ENCODE data around the gene ACACA. TPM values are rescaled to one million over a fixed set of nuclear protein-coding genes. Genes with fewer than 3 reads are reported as not detected.

ACACA gene
- total and polyA plus RNA-seq, 2 donors (not counting 3 experiments of a cell fraction or from before 2014, with no cell fraction given), result 55.3 to 124 TPM

- FAIRE-seq (no peak), DNase-seq (ENCODE audit: low read depth, low spot score) (peak; percentile 60)
- H3K36me3 ChIP-seq (ENCODE audit: control insufficient read depth in 2 of 2, extremely low read depth in 1 of 2, insufficient read depth in 2 of 2, low read length in 2 of 2), result peaks cover 3 to 7% of the 10 kb centered on the region in 2 experiments
- CTCF ChIA-PET, result interaction anchor here (1.9 kb wide), 1 partner anchor 19 kb away, joined by 4 read pairs; no protein-coding TSS in a partner anchor
- no peak overlapping the region for H2AFZ ChIP-seq (ENCODE audit: low read depth, low read length)
- H3K4me1 ChIP-seq (ENCODE audit: control insufficient read depth, extremely low read depth, insufficient read depth, low read length), result no peaks in the 10 kb centered on the region
- no peaks in the 10 kb centered on the region for H4K20me1 ChIP-seq (replicated peaks; ENCODE audit: control insufficient read depth, extremely low read depth, insufficient read depth, low read length)
- H3K4me3 ChIP-seq (replicated peaks in 1 of 3; ENCODE audit: insufficient read depth in 1 of 3, low read depth in 1 of 3, low read length in 3 of 3), result no peak overlapping the region
- H3K27ac ChIP-seq (ENCODE audit: insufficient read depth, low read depth, low read length), result no peak overlapping the region
- no peaks in the 10 kb centered on the region for H3K79me2 ChIP-seq (ENCODE audit: control insufficient read depth, insufficient read depth, low read length)
- no peaks in the 10 kb centered on the region for H3K9me3 ChIP-seq (replicated peaks; ENCODE audit: control insufficient read depth, insufficient read depth, low read length)
- dilution Hi-C loops (cut with MboI; ENCODE audit: extremely low pct_ligation_motif_present, low sequenced_read_pairs), result no loop called here
- intact Hi-C loops (cut with micrococcal nuclease), result no loop called here
- TF ChIP-seq, protein P1, sequence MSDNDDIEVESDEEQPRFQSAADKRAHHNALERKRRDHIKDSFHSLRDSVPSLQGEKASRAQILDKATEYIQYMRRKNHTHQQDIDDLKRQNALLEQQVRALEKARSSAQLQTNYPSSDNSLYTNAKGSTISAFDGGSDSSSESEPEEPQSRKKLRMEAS (IDR thresholded peaks at IDR 0.05; ENCODE audit: insufficient read depth, insufficient read length), result no peak
- TF ChIP-seq FOS (IDR thresholded peaks at IDR 0.05; ENCODE audit: borderline replicate concordance, insufficient read depth, low read length) (no peak), POLR2A (IDR thresholded peaks at IDR 0.05; ENCODE audit: low read depth, low read length) (no peak), GATA2 (IDR thresholded peaks at IDR 0.05; ENCODE audit: insufficient read depth, insufficient read length, low read depth, low read length) (no peak), EZH2 (IDR thresholded peaks at IDR 0.05; ENCODE audit: borderline replicate concordance, low read depth, low read length, severe bottlenecking) (no peak), POLR2AphosphoS5 (IDR thresholded peaks at IDR 0.05; ENCODE audit: insufficient read depth, low read depth, low read length) (no peak), JUN (IDR thresholded peaks at IDR 0.05; ENCODE audit: borderline replicate concordance, insufficient read depth, insufficient read length, low read depth) (no peak), MYC (IDR thresholded peaks at IDR 0.05; ENCODE audit: low read depth, low read length) (no peak), CTCF (IDR thresholded peaks at IDR 0.05; ENCODE audit: extremely low read depth in 1 of 2, insufficient read depth in 1 of 2, low read depth in 1 of 2, low read length in 2 of 2) (no peak)
- no TSS peak for BruUV-seq (replicated peaks)
- POLR2A ChIA-PET, result no interaction called here
- no peak overlapping the region for H3K4me2 ChIP-seq (ENCODE audit: insufficient read depth, low read length)
- H3K9me1 ChIP-seq (replicated peaks; ENCODE audit: control insufficient read depth, extremely low read depth, insufficient read depth, low read length), result no peaks in the 10 kb centered on the region
- no peak overlapping the region for H3K9ac ChIP-seq (replicated peaks; ENCODE audit: extremely low read depth, insufficient read depth, low read length)
- no peaks in the 10 kb centered on the region for H3K27me3 ChIP-seq (ENCODE audit: control insufficient read depth in 2 of 2, insufficient read depth in 2 of 2, low read length in 2 of 2)
Measured at GRCh38 chr17:37160944-37161343, 245.7 kb downstream of the ACACA start.

All from endothelial cell of umbilical vein (primary cell).